Adipose tissue (tissue), 3 donors: ENCODE measurements around the gene AGBL4. TPM values are rescaled to one million over a fixed set of nuclear protein-coding genes. Genes with fewer than 3 reads are reported as not detected.

ENCODE experiments used
- H3K27ac ChIP-seq: one replicate; pipeline ENCODE4 v1.5.1; 2013; ENCODE audit warnings: low read depth, low read length
- WGBS, 3 donors: extraction: QIAGEN DNeasy Blood & Tissue Kit; methylation state at CpG; one replicate each; pipeline ENCODE4 v1.1.7; 2013; 5-methylcytosine and 5-hydroxymethylcytosine counted together
- polyA plus RNA-seq, 3 donors: library from polyadenylated mRNA; stranded (reverse); fragments of 200-250 nt; gene quantifications; one replicate each; pipeline ENCODE4 v1.2.3, GENCODE V29; 2013
- donor health status: healthy with polysubstance abuse.
- donor health status: Bipolar disorder and iron deficiency.
- donor health status: healthy.

Gene AGBL4
- polyA plus RNA-seq, 3 donors = 0.06 to 0.51 TPM; not detected in 1

GRCh38 chr1:48645883-48646282 is 1377.9 kb downstream of the AGBL4 start:
- 69 to 84% (median 82%) methylated on average over 4 of the region's 4 CpGs for WGBS, 3 donors
- no peak overlapping the region for H3K27ac ChIP-seq

GRCh38 chr1:48644905-48645605 is 1378.7 kb downstream of the AGBL4 start:
- no peak overlapping the region for H3K27ac ChIP-seq
- 48 to 81% (median 79%) methylated on average over 3 of the region's 3 CpGs for WGBS, 3 donors

DNA sequence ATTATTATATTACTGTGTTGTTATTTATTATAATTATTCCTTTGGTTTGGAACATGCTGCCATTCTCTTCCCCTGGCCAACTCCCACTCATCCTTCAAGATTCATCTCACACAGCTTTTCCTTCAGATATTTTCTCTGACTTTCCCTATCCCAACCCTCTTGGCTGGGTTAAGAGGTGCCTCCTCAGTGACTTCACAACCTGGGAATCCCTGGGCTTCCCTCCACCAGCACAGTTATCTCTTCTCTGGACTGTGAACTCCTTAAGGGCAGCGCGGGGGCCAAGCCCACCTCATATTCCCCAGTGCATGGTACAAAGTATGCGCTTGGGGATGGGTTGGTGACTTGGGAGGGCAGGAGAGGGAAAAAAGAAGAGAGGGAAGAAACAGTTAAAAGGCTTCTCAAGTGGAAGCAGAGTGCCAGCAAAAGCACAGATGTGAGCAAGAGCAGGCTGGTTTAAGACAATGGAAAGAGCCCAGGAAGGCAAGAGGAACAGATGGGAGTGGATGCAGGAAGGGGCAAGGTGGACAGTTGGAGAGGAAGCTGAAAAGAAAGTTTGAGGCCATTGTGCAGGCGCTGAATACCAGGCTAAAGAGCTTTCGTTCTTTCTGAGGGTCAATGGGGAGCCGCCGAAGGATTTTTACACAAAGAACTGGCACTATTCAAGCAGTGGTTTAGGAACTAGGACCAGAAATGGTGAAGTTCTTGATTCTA is 1379.4 kb downstream of the AGBL4 start:
- 65 to 82% (median 79%) methylated on average over 7 of the region's 7 CpGs for WGBS, 3 donors

GRCh38 chr1:48643193-48643592 is 1380.6 kb downstream of the AGBL4 start:
- H3K27ac ChIP-seq = no peak overlapping the region
- 79 to 100% (median 94%) methylated on average over 1 of the region's 1 CpG for WGBS, 3 donors

More for the DNA sequence above, 1379.4 kb downstream of the AGBL4 start:
- H3K27ac ChIP-seq = no peak overlapping the region

- no peak overlapping the region for H3K27ac ChIP-seq
- WGBS, 3 donors = 82 to 91% (median 88%) methylated on average over 5 of the region's 5 CpGs
Observed at GRCh38 chr1:48640836-48641492, 1382.8 kb downstream of the AGBL4 start.

GRCh38 chr1:48629867-48630266 is 1393.9 kb downstream of the AGBL4 start:
- H3K27ac ChIP-seq = no peak overlapping the region
- WGBS, 3 donors = 87 to 90% (median 89%) methylated on average over 3 of the region's 3 CpGs

GRCh38 chr1:48627486-48627885 is 1396.3 kb downstream of the AGBL4 start:
- WGBS, 3 donors = 5 to 11% (median 9%) methylated on average over 5 of the region's 5 CpGs
- no peak overlapping the region for H3K27ac ChIP-seq

DNA sequence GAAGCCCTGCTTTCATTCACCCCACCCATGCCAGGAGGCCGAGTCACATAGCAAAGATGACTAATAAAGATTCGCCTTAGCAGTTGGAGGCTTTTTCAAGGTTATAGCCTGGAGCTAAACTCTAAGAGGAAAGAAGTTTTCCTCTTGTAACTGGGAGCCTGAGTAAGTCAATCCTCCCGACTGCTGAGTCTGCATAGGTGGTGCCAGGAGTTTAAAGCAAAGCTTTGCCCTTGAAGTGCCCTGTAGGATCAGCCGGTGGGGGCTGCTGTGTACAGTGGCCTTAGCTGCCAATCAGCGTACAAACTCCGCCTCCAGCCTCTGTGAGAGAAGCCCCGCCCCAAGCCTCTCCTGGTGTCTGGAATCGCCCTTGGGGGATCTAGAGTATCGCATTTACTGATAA is 1404.2 kb downstream of the AGBL4 start:
- 42 to 58% (median 53%) methylated on average over 9 of the region's 9 CpGs for WGBS, 3 donors
- no peak overlapping the region for H3K27ac ChIP-seq

GRCh38 chr1:48617252-48617651 is 1406.5 kb downstream of the AGBL4 start:
- WGBS, 3 donors = 25 to 61% (median 26%) methylated on average over 3 of the region's 3 CpGs

DNA sequence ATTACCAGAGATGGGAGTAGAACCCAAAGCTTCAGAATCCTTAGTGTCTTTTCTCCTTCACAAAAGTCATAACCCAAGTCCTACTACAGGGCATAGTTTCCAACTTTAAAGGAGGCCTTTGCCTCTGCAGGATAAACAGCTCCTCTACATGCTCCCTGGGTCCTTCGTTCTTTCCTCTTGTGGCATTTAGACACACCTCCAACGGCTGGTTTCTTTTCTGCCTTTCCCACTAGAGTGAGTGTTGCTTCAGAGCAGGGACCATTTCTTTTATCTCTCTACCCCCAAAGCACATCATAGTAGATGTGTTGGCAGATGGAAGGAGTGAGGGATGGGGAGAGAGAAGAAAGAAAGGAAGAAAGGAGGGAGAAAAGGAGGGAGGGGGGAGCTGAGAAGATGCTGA is 1407.0 kb downstream of the AGBL4 start:
- 35 to 55% (median 49%) methylated on average over 2 of the region's 2 CpGs for WGBS, 3 donors
- no peak overlapping the region for H3K27ac ChIP-seq

More at GRCh38 chr1:48617252-48617651, 1406.5 kb downstream of the AGBL4 start:
- H3K27ac ChIP-seq = no peak overlapping the region

DNA sequence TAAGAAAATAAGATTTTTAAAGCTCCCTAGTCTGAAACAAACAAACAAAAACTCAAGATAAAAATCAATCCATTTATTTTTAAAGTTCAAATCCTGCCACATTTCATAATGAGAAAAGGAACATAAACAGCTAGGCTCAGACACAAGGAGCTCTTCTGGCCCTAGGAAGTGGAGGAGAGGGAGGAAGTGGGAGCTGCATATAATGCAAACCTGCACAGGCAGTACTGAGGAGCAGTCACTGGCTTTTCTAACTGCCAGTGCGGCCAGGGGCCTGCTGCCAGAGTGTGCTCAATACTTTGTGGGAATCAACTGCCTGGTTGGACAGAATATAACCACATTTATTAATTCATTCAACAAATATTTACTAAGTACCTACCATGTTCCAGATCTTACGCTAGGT is 1411.9 kb downstream of the AGBL4 start:
- WGBS, 3 donors = 62 to 71% (median 63%) methylated on average over 2 of the region's 2 CpGs
- H3K27ac ChIP-seq = no peak overlapping the region

DNA sequence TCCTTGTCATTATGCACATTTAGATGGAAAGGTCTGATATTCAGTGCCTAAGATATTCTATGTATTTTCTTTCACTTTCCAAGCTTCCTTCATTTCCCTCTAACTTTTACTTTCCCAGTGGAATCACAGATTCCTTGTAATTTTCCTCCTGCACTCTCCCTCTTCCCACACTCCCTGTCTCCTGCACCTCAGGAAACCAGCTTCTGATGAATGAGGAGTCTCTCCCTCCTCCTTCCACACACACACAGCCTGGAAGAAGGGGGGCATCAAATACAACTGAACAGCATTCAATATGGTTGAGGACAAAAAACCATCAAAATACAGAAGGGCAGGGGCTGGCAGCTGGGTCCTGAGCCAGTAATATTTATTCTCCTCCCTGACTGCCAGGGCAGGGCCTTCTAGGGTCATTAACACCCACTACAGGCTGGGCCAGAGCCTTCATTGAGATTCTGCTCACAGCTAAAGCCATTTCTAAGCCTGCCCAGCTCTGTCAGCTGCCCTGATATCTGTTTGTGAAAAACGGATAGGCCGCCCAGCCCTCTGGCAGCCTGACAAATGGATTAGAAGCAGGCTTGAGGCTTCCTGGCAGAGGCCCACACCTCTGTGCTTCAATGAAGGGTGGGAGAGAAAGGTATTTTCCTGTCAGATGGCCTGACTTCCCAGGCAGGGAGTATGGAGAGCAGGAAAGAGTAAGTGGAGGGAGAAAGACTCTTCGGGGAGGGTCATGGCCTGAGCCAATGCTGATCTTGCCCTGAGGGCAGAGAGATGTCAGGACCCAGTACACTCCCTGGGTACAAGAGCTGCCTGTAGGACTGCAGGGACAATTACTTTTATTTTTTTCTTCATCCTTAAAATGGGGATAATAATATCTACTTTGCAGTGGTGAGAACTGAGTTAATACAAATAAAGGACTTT is 1412.9 kb downstream of the AGBL4 start:
- 47 to 74% (median 69%) methylated on average over 3 of the region's 3 CpGs for WGBS, 3 donors
- no peak overlapping the region for H3K27ac ChIP-seq

GRCh38 chr1:48608882-48609281 is 1414.9 kb downstream of the AGBL4 start:
- 75 to 86% (median 79%) methylated on average over 4 of the region's 4 CpGs for WGBS, 3 donors

GRCh38 chr1:48603222-48603621 is 1420.5 kb downstream of the AGBL4 start:
- WGBS, 3 donors = 61 to 83% (median 71%) methylated on average over 6 of the region's 6 CpGs
- H3K27ac ChIP-seq = no peak overlapping the region

More at GRCh38 chr1:48608882-48609281, 1414.9 kb downstream of the AGBL4 start:
- H3K27ac ChIP-seq = no peak overlapping the region

DNA sequence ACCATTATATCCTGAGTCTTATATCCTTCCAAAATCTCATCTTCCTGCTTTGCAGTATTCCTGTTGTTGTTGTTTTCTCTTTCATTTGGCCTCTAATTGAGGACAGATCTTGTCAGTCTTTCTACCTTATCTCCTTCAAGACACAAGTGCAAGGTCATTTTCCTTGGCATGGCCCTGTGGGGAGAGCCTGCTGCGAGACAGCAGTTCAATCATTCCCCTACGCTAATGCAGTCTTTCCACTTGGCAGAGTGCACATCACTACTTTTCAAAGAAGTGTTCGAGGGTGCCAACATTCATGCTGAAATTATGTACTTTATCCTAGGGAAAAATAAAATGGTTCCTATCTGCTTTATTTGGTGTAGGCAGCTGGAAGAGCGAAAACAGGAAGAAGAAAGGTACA is 1421.4 kb downstream of the AGBL4 start:
- 59 to 73% (median 63%) methylated on average over 4 of the region's 4 CpGs for WGBS, 3 donors
- H3K27ac ChIP-seq = no peak overlapping the region

GRCh38 chr1:48600182-48600581 is 1423.6 kb downstream of the AGBL4 start:
- WGBS, 3 donors = 47 to 66% (median 62%) methylated on average over 1 of the region's 1 CpG
- no peak overlapping the region for H3K27ac ChIP-seq

- no peak overlapping the region for H3K27ac ChIP-seq
Observed at GRCh38 chr1:48597663-48598062, 1426.1 kb downstream of the AGBL4 start.

DNA sequence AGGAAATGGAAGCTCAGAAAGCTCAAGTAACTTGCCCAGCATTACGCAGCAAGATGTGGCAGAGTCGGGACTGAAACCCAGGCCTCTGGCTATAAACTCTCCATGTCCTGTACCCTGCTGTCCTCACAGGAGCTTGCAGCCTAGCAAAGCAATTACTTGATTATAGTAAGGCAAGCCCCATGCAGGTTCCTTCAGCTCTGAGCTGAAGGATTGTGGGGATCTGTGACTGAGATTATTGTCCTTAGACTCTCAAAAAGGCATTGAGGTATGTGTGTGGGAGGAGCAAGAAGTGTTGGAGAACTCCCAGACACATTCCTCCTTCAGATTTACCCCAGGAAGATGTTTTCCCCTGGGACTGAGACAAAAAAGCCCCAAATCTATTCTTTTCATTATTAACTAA is 1427.7 kb downstream of the AGBL4 start:
- no peak overlapping the region for H3K27ac ChIP-seq
- 71 to 88% (median 83%) methylated on average over 2 of the region's 2 CpGs for WGBS, 3 donors
